HCT116 (cell line): ENCODE measurements around the gene DCTN4.

Experiments
- EGR1 ChIP-seq: IDR thresholded peaks from 2 replicates; pipeline ENCODE4 v1.6.1; 2012; ENCODE audit warnings: low read depth
- EZH2 ChIP-seq: fragments of 200-600 bp; sonication (generic); IDR thresholded peaks from 2 replicates; pipeline ENCODE4 v1.6.1; 2017; ENCODE audit warnings: antibody characterized with exemption, mixed run types
- EZH2phosphoT487 ChIP-seq: fragments of 200-600 bp; IDR thresholded peaks from 2 replicates; pipeline ENCODE4 v1.6.1; 2018; ENCODE audit warnings: antibody characterized with exemption, borderline replicate concordance
- POLR2AphosphoS5 ChIP-seq: IDR thresholded peaks from 2 replicates; pipeline ENCODE4 v1.6.1; 2011; ENCODE audit warnings: mild to moderate bottlenecking, low read depth, low read length, moderate library complexity
- SP1 ChIP-seq: IDR thresholded peaks from 2 replicates; pipeline ENCODE4 v1.6.1; 2012; ENCODE audit warnings: low read depth
- SRF ChIP-seq: IDR thresholded peaks from 2 replicates; pipeline ENCODE4 v1.6.1; 2012; ENCODE audit warnings: low read depth
- TCF7L2 ChIP-seq: IDR thresholded peaks from 2 replicates; pipeline ENCODE4 v1.7.0; 2011; ENCODE audit warnings: borderline replicate concordance, inconsistent platforms; ENCODE audit not compliant: insufficient read depth, insufficient read length; ENCODE audit errors: extremely low read depth
- TF ChIP-seq, protein P1 (sequence below), 3 experiments: fragments of 200-600 bp in 1 of 3; sonication (generic) in 1 of 3; IDR thresholded peaks in 2 of 3; conservative IDR thresholded peaks in 1 of 3; 2 replicates each; pipeline ENCODE4 v1.5.1; 2012 to 2017; ENCODE audit warnings: low read depth in 2 of 3, low read length in 2 of 3, antibody characterized with exemption in 1 of 3, borderline replicate concordance in 1 of 3, control low read depth in 1 of 3, mild to moderate bottlenecking in 1 of 3, mixed read lengths in 1 of 3, mixed run types in 1 of 3, moderate library complexity in 1 of 3; ENCODE audit not compliant: insufficient read depth in 1 of 3
- TF ChIP-seq, protein P2 (sequence below): IDR thresholded peaks from 2 replicates; pipeline ENCODE4 v1.6.1; 2012

DNA sequence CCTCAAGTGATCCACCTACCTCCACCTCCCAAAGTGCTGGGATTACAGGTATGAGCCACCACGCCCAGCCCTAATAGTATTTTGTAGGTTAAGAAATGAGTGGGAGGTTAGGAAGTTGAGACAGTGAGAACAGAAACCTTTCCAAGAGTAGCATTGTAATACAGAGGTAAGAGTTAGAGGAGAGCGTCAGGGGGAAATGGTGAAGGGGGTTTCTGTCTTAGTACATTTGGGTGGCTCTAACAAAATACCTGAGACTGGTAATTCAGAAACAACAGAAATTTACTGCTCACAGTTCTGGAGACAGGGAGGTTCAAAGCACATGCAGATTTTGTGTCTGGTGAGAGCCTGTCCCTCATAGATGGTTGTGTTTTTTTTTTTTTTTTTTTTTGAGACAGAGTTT lies 38.6 kb upstream of the DCTN4 start:
- no peak for TF ChIP-seq SP1
- TF ChIP-seq, protein P1, sequence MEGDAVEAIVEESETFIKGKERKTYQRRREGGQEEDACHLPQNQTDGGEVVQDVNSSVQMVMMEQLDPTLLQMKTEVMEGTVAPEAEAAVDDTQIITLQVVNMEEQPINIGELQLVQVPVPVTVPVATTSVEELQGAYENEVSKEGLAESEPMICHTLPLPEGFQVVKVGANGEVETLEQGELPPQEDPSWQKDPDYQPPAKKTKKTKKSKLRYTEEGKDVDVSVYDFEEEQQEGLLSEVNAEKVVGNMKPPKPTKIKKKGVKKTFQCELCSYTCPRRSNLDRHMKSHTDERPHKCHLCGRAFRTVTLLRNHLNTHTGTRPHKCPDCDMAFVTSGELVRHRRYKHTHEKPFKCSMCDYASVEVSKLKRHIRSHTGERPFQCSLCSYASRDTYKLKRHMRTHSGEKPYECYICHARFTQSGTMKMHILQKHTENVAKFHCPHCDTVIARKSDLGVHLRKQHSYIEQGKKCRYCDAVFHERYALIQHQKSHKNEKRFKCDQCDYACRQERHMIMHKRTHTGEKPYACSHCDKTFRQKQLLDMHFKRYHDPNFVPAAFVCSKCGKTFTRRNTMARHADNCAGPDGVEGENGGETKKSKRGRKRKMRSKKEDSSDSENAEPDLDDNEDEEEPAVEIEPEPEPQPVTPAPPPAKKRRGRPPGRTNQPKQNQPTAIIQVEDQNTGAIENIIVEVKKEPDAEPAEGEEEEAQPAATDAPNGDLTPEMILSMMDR (IDR thresholded peaks at IDR 0.05 in 2 of 3, conservative IDR thresholded peaks at IDR 0.05 in 1 of 3; ENCODE audit: borderline replicate concordance in 1 of 3, insufficient read depth in 1 of 3, low read depth in 2 of 3, low read length in 2 of 3) = no peak
- TF ChIP-seq EZH2 = no peak
- no peak for TF ChIP-seq EGR1
- TF ChIP-seq POLR2AphosphoS5 = no peak
- TF ChIP-seq, protein P2, sequence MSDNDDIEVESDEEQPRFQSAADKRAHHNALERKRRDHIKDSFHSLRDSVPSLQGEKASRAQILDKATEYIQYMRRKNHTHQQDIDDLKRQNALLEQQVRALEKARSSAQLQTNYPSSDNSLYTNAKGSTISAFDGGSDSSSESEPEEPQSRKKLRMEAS = no peak
- no peak for TF ChIP-seq TCF7L2
- no peak for TF ChIP-seq SRF
- TF ChIP-seq EZH2phosphoT487 = no peak
